T-helper 2 cell treated with Interferon-gamma antibody and Interleukin-4, amounts not matched to agents 5 μg/mL and 100 μg/mL, for 36 hours (primary cell): ENCODE measurements around the gene RELN.

Source experiments
- DNase-seq: peaks from one replicate; pipeline ENCODE4 v3.0.0; 2021; ENCODE audit warnings: low spot score
- H3K27ac Mint-ChIP-seq: one replicate; pipeline ENCODE4 v1.8.0; 2021; ENCODE audit warnings: mild to moderate bottlenecking, mixed read lengths
- H3K27me3 Mint-ChIP-seq: one replicate; pipeline ENCODE4 v1.8.0; 2021; ENCODE audit warnings: low read depth, mixed read lengths
- H3K36me3 Mint-ChIP-seq: one replicate; pipeline ENCODE4 v1.8.0; 2021; ENCODE audit warnings: low read depth, mixed read lengths
- H3K4me1 Mint-ChIP-seq: one replicate; pipeline ENCODE4 v1.8.0; 2021; ENCODE audit warnings: low read depth, mixed read lengths
- H3K4me3 Mint-ChIP-seq: one replicate; pipeline ENCODE4 v1.8.0; 2022; ENCODE audit warnings: mild to moderate bottlenecking, moderate library complexity, mixed read lengths
- H3K9me3 Mint-ChIP-seq: one replicate; pipeline ENCODE4 v1.8.0; 2021; ENCODE audit warnings: mixed read lengths

RELN gene

DNA sequence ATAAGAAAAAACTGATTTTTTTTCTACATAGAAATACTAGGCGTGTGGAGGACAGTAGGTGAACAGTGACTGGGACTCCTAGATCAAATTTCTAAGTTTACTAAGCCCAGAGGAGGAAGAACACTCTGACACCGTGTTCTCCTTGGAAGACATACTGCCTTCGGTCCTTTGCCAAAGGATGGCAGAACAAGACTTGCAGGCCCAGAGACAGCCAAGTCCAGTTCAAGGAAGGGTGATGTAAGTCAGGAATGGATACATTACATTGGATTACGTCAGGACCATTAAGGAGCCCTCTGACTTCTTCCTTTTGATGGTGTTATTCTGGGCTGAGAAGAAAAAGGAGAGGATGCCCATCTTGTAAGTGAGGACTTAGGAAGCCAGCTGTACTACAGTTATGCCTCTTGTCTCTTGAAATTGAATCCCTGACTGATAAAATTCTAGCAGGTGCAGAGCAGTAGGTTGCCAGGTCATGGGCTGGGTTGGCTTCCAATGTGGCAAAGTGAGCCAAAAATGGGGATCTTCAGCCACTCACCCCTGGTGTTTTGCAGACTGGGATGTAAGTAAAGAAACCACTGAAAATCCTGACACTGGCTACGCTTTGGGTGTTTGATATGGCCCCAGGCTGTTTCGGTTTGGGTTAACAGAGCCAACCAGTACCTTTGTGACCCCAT is 45.1 kb downstream of the RELN start:
- DNase-seq = no peak
- no peaks in the 10 kb centered on the region for H3K4me1 Mint-ChIP-seq
- H3K27me3 Mint-ChIP-seq = peaks cover 1% of the 10 kb centered on the region
- H3K9me3 Mint-ChIP-seq = no peaks in the 10 kb centered on the region
- no peak overlapping the region for H3K27ac Mint-ChIP-seq
- no peaks in the 10 kb centered on the region for H3K36me3 Mint-ChIP-seq
- no peak overlapping the region for H3K4me3 Mint-ChIP-seq

DNA sequence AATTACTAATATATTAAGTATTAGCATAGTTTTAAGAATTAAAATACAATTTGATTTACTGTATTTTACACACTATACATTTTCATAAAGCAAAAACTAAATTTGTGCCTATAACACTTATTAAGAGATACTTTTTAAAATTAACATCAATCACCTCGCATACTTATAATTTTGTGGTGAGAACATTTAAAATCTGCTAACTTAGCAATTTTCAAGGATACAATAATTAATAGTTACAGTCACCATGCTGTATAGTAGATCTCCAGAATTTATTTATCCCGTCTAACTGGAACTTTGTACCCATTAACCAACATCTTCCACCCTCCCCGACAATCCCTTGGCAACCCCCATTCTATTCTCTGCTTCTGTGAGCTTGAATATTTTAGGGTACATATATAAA is 47.5 kb downstream of the RELN start:
- Mint-ChIP-seq H3K27ac (no peak overlapping the region), H3K4me1 (no peaks in the 10 kb centered on the region), H3K27me3 (peaks cover 1% of the 10 kb centered on the region), H3K4me3 (no peak overlapping the region), H3K36me3 (no peaks in the 10 kb centered on the region), H3K9me3 (no peaks in the 10 kb centered on the region)
- no peak for DNase-seq

GRCh38 chr7:103940382-103941268 is 48.8 kb downstream of the RELN start:
- Mint-ChIP-seq H3K27me3 (peaks cover 1% of the 10 kb centered on the region), H3K9me3 (no peaks in the 10 kb centered on the region), H3K4me3 (no peak overlapping the region), H3K27ac (no peak overlapping the region), H3K36me3 (no peaks in the 10 kb centered on the region), H3K4me1 (no peaks in the 10 kb centered on the region)
- no peak for DNase-seq

DNA sequence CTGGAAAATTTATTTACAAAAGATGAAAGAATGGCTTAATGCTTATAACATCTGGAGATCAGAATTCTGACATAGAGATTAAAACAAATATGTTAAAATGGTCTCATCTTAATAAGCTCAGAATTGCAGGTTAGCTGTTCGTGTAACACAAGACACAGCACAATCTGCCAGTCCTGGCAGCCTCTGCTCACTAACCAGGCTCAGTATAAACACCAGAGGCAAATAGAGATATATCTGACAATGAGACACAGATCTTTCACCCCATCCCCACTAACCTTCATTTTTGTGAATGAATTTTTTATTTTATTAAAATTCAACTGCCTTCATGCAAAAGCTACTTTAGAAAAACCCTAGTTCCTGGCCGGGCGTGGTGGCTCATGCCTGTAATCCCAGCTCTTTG is 51.8 kb downstream of the RELN start:
- H3K36me3 Mint-ChIP-seq = no peaks in the 10 kb centered on the region
- H3K27ac Mint-ChIP-seq = no peak overlapping the region
- H3K9me3 Mint-ChIP-seq = no peaks in the 10 kb centered on the region
- no peak for DNase-seq
- H3K27me3 Mint-ChIP-seq = peaks cover 1% of the 10 kb centered on the region
- no peaks in the 10 kb centered on the region for H3K4me1 Mint-ChIP-seq
- H3K4me3 Mint-ChIP-seq = no peak overlapping the region

GRCh38 chr7:103936558-103936957 is 52.9 kb downstream of the RELN start:
- Mint-ChIP-seq H3K4me3 (no peak overlapping the region), H3K9me3 (no peaks in the 10 kb centered on the region), H3K27ac (no peak overlapping the region), H3K4me1 (no peaks in the 10 kb centered on the region), H3K27me3 (peaks cover under 1% of the 10 kb centered on the region), H3K36me3 (no peaks in the 10 kb centered on the region)
- DNase-seq = no peak

DNA sequence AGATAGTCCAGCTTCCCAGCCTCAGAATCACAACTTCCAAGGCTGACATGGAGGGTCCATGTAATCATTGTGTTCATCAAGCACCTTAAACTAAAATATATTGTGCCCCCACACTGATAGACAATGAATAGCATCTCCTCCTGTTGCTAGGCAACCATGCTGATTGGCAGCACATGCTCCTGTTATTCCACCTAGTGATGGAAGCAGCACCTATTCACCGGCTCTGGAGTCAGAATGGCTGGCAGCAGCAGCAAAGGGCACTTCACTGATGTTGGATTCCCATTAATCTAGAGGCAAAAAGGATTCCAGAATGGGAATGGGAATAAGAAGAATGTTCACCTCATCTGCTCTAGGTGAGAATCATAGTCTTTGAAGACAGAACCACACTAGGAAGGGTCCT is 55.0 kb downstream of the RELN start:
- no peaks in the 10 kb centered on the region for H3K4me1 Mint-ChIP-seq
- no peaks in the 10 kb centered on the region for H3K9me3 Mint-ChIP-seq
- H3K4me3 Mint-ChIP-seq = no peak overlapping the region
- DNase-seq = no peak
- no peak overlapping the region for H3K27ac Mint-ChIP-seq
- no peaks in the 10 kb centered on the region for H3K36me3 Mint-ChIP-seq
- no peaks in the 10 kb centered on the region for H3K27me3 Mint-ChIP-seq

DNA sequence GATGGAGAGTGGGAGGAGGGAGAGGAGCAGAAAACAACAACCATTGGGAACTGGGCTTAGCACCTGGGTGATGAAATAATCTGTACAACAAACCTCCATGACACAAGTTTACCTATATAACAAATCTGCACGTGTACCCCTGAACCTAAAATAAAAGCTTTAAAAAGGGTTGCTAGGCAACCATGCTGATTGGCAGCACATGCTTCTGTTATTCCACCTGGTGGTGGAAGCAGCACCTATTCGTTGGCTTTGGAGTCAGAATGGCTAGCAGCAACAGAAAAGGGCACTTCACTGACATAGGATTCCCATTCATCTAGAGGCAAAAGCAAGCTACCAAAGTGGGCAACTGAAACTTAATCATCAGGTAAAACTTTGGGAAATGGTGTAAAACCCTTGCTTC is 57.1 kb downstream of the RELN start:
- no peak overlapping the region for H3K27ac Mint-ChIP-seq
- no peak for DNase-seq
- H3K36me3 Mint-ChIP-seq = no peaks in the 10 kb centered on the region
- no peaks in the 10 kb centered on the region for H3K27me3 Mint-ChIP-seq
- H3K4me3 Mint-ChIP-seq = no peak overlapping the region
- no peaks in the 10 kb centered on the region for H3K9me3 Mint-ChIP-seq
- no peaks in the 10 kb centered on the region for H3K4me1 Mint-ChIP-seq

- Mint-ChIP-seq H3K27me3 (no peaks in the 10 kb centered on the region), H3K4me1 (no peaks in the 10 kb centered on the region), H3K4me3 (no peak overlapping the region), H3K27ac (no peak overlapping the region), H3K36me3 (no peaks in the 10 kb centered on the region), H3K9me3 (no peaks in the 10 kb centered on the region)
- DNase-seq = no peak
Measured at GRCh38 chr7:103929901-103930311, 59.6 kb downstream of the RELN start.

- Mint-ChIP-seq H3K27me3 (no peaks in the 10 kb centered on the region), H3K4me3 (no peak overlapping the region), H3K27ac (no peak overlapping the region), H3K9me3 (no peaks in the 10 kb centered on the region), H3K4me1 (no peaks in the 10 kb centered on the region), H3K36me3 (no peaks in the 10 kb centered on the region)
- no peak for DNase-seq
Measured at GRCh38 chr7:103928581-103928980, 60.9 kb downstream of the RELN start.

DNA sequence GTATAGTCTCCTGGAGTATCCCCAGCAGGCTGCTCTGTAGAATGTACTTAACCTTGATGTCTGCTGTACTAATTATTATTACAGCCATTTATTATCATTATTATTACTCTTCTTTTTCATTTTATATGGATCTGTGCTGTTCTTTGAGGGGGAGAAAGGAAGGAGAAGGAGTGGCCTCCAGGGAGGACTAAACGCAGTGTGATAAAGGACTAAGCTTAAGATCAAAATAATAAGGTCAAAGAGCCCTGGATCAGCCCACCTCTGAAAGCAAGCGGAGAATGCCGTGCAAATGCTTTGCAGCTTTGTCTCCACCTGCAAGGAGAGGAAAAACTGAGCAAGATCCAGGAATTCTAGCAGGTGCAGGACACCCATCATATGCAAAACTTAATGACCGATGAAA is 65.3 kb downstream of the RELN start:
- Mint-ChIP-seq H3K27me3 (peaks cover 4% of the 10 kb centered on the region), H3K9me3 (no peaks in the 10 kb centered on the region), H3K36me3 (no peaks in the 10 kb centered on the region), H3K4me3 (no peak overlapping the region), H3K4me1 (no peaks in the 10 kb centered on the region), H3K27ac (no peak overlapping the region)
- no peak for DNase-seq

GRCh38 chr7:103922407-103922806 is 67.1 kb downstream of the RELN start:
- DNase-seq = no peak
- Mint-ChIP-seq H3K4me1 (no peaks in the 10 kb centered on the region), H3K27ac (no peak overlapping the region), H3K36me3 (no peaks in the 10 kb centered on the region), H3K9me3 (no peaks in the 10 kb centered on the region), H3K4me3 (no peak overlapping the region), H3K27me3 (peaks cover 4% of the 10 kb centered on the region)

GRCh38 chr7:103921692-103922091 is 67.8 kb downstream of the RELN start:
- no peak overlapping the region for H3K27ac Mint-ChIP-seq
- no peak overlapping the region for H3K4me3 Mint-ChIP-seq
- no peak for DNase-seq
- no peaks in the 10 kb centered on the region for H3K36me3 Mint-ChIP-seq
- H3K9me3 Mint-ChIP-seq = no peaks in the 10 kb centered on the region
- peaks cover 4% of the 10 kb centered on the region for H3K27me3 Mint-ChIP-seq
- H3K4me1 Mint-ChIP-seq = no peaks in the 10 kb centered on the region

GRCh38 chr7:103919272-103919868 is 70.1 kb downstream of the RELN start:
- Mint-ChIP-seq H3K27me3 (peaks cover 6% of the 10 kb centered on the region), H3K4me1 (no peaks in the 10 kb centered on the region), H3K27ac (no peak overlapping the region), H3K9me3 (no peaks in the 10 kb centered on the region), H3K36me3 (no peaks in the 10 kb centered on the region), H3K4me3 (no peak overlapping the region)
- DNase-seq = no peak

DNA sequence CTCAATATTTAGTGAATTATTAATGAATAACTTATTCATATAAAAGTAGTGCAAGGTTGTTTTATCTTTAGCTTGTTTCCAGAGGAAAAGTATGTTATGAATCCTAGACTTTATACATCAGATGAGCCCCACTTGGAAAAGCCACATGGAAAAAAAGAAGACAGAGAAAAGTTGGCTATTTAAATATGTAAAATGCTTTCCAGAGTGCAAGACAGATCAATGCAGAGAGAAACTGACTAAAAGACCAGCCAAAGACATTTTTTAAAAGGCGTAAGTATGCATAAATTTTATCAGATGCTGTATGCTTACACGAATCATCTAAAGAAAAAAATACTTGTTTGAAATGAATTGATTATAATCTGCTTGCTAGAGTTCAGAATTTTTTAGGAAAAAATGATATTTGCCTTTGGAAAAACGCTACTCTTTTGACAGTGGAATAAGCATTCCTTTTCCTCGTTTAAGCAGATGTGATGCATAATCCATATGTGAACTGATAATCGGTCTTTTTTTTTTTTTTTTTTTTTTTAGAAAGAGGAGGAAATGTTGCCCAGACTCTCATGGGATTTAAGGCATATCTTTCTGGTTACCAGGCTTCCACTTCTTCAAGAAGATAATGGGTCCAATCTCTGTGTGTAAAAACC is 70.7 kb downstream of the RELN start:
- Mint-ChIP-seq H3K4me3 (no peak overlapping the region), H3K36me3 (no peaks in the 10 kb centered on the region), H3K4me1 (no peaks in the 10 kb centered on the region), H3K9me3 (no peaks in the 10 kb centered on the region), H3K27me3 (peaks cover 6% of the 10 kb centered on the region), H3K27ac (no peak overlapping the region)
- DNase-seq = no peak
